Transverse colon (tissue), 4 donors: ENCODE measurements around the gene LAMA4. TPM values are rescaled to one million over a fixed set of nuclear protein-coding genes. Genes with fewer than 3 reads are reported as not detected.

ENCODE experiments used
- DNase-seq: peaks from one replicate; pipeline ENCODE4 v3.0.0-alpha.2; 2019
- H3K27ac ChIP-seq, 4 donors: fragments of 200-600 bp; sonication (generic); 2 replicates each; pipeline ENCODE4 v1.5.1; 2016 to 2018; ENCODE audit warnings: inconsistent platforms in 4 of 4
- H3K27me3 ChIP-seq: fragments of 200-600 bp; sonication (generic); 2 replicates; pipeline ENCODE4 v1.5.1; 2017; ENCODE audit warnings: inconsistent platforms
- H3K36me3 ChIP-seq, 4 donors: fragments of 200-600 bp; sonication (generic); 2 replicates each; pipeline ENCODE4 v1.5.1; 2017 to 2019; ENCODE audit warnings: inconsistent platforms in 4 of 4
- H3K4me1 ChIP-seq, 4 donors: fragments of 200-600 bp; sonication (generic); 2 replicates each; pipeline ENCODE4 v1.5.1; 2017 to 2020; ENCODE audit warnings: inconsistent platforms in 4 of 4
- H3K4me3 ChIP-seq, 4 donors: fragments of 200-600 bp; sonication (generic); 1 replicate in 1 of 4; 2 replicates in 3 of 4; pipeline versions ENCODE4 v1.5.1 to v1.6.1; 2017 to 2019; ENCODE audit warnings: inconsistent platforms in 4 of 4
- H3K9me3 ChIP-seq, 2 donors: fragments of 200-600 bp; sonication (generic); 2 replicates each; pipeline ENCODE4 v1.5.1; 2017 to 2019; ENCODE audit warnings: inconsistent platforms in 2 of 2
- CTCF ChIP-seq, 5 experiments: fragments of 200-600 bp in 3 of 5; fragments of 450-650 bp in 2 of 5; sonication (generic) in 3 of 5; IDR thresholded peaks; 1 replicate in 2 of 5; 2 replicates in 3 of 5; pipeline ENCODE4 v1.5.1; 2016 to 2017; ENCODE audit warnings: antibody characterized with exemption in 5 of 5, inconsistent platforms in 3 of 5, mild to moderate bottlenecking in 2 of 5, moderate library complexity in 1 of 5
- EP300 ChIP-seq: sonication (generic); formaldehyde crosslinking; IDR thresholded peaks from one replicate; pipeline ENCODE4 v1.6.1; 2017; ENCODE audit warnings: antibody characterized with exemption, low read depth
- POLR2A ChIP-seq: fragments of 450-650 bp; IDR thresholded peaks from one replicate; pipeline ENCODE4 v1.6.1; 2016; ENCODE audit warnings: antibody characterized with exemption, mild to moderate bottlenecking, moderate library complexity
- POLR2AphosphoS5 ChIP-seq, 3 donors: sonication (generic); formaldehyde crosslinking; IDR thresholded peaks; one replicate each; pipeline ENCODE4 v1.6.1; 2016; ENCODE audit warnings: antibody characterized with exemption in 3 of 3
- WGBS, 2 donors: methylation state at CpG; one replicate each; pipeline ENCODE4 v1.1.5; 2018; ENCODE audit warnings: low coverage in 1 of 2; 5-methylcytosine and 5-hydroxymethylcytosine counted together
- in situ Hi-C, 4 donors: fragments of 200-750 bp; cut with MboI; loops; one replicate each; pipeline versions ENCODE4 v1.15.0 to v1.15.1; 2017; ENCODE audit warnings: low sequenced_read_pairs in 3 of 4, low pct_ligation_motif_present in 1 of 4, low pct_unique_long_range_greater_than_20kb in 1 of 4
- intact Hi-C: fragments of 100-400 bp; cut with DNase I; formaldehyde crosslinking; loops from one replicate; pipeline ENCODE4 v1.15.1; 2023; ENCODE audit warnings: low total_unique reads
- total RNA-seq, 4 donors: library from RNA; depleted of rRNA; stranded (reverse); fragments of >200 nt; gene quantifications; one replicate each; pipeline ENCODE4 v1.1.0, GENCODE V29; 2016

The LAMA4 gene
- total RNA-seq, 4 donors from 2014 or later = 27.3 to 54.9 (median 40.1) TPM

GRCh38 chr6:112086744-112087135 is 167.6 kb downstream of the LAMA4 start:
- intact Hi-C loops (no loop called here), in situ Hi-C loops (no loop called here)
- WGBS, 2 donors = 0% methylated on average over 7 to 8 of the region's 8 CpGs
- no peak for TF ChIP-seq EP300
- TF ChIP-seq CTCF (IDR thresholded peaks at IDR 0.05) = peak in 1 of 5 experiments; percentile 18
- TF ChIP-seq POLR2A = no peak
- no peak for TF ChIP-seq POLR2AphosphoS5 (IDR thresholded peaks at IDR 0.05)
- no peaks in the 10 kb centered on the region for H3K27me3 ChIP-seq
- peaks cover 0 to 12% (median 0%) of the 10 kb centered on the region in 4 donors for H3K36me3 ChIP-seq
- DNase-seq = no peak
- peaks cover 4 to 16% (median 9%) of the 10 kb centered on the region in 4 donors for H3K4me1 ChIP-seq
- no peaks in the 10 kb centered on the region for H3K9me3 ChIP-seq
- H3K27ac ChIP-seq = peak overlapping the region; percentile 86 to 90 (median 88)
- peak overlapping the region; percentile 56 to 91 (median 74) for H3K4me3 ChIP-seq

- no peaks in the 10 kb centered on the region for H3K9me3 ChIP-seq
- WGBS, 2 donors = 93 to 94% methylated on average over 7 to 8 of the region's 8 CpGs
- no peak overlapping the region for H3K27ac ChIP-seq
- in situ Hi-C loops (no loop called here), intact Hi-C loops (no loop called here)
- no peak for DNase-seq
- TF ChIP-seq EP300 (no peak), POLR2AphosphoS5 (IDR thresholded peaks at IDR 0.05) (no peak), POLR2A (no peak), CTCF (IDR thresholded peaks at IDR 0.05) (no peak)
- no peaks in the 10 kb centered on the region for H3K27me3 ChIP-seq
- peaks cover 4 to 16% (median 9%) of the 10 kb centered on the region in 4 donors for H3K4me1 ChIP-seq
- no peak overlapping the region for H3K4me3 ChIP-seq
- peaks cover 0 to 17% (median 0%) of the 10 kb centered on the region in 4 donors for H3K36me3 ChIP-seq
Observed at GRCh38 chr6:112085286-112086065, 168.9 kb downstream of the LAMA4 start.

GRCh38 chr6:112081569-112081968 is 172.8 kb downstream of the LAMA4 start:
- DNase-seq = no peak
- intact Hi-C loops = no loop called here
- Histone ChIP-seq H3K4me1 (peaks cover 4 to 9% (median 8%) of the 10 kb centered on the region in 4 donors), H3K27me3 (no peaks in the 10 kb centered on the region), H3K27ac (no peak overlapping the region), H3K4me3 (no peak overlapping the region), H3K36me3 (peaks cover 0 to 26% (median 0%) of the 10 kb centered on the region in 4 donors), H3K9me3 (no peaks in the 10 kb centered on the region)
- no peak for TF ChIP-seq POLR2AphosphoS5 (IDR thresholded peaks at IDR 0.05)
- TF ChIP-seq CTCF (IDR thresholded peaks at IDR 0.05) = no peak
- TF ChIP-seq POLR2A = no peak
- TF ChIP-seq EP300 = no peak
- in situ Hi-C loops = no loop called here
- 91% methylated on average over 4 of the region's 4 CpGs for WGBS, 2 donors

- TF ChIP-seq EP300 (no peak), POLR2AphosphoS5 (IDR thresholded peaks at IDR 0.05) (no peak), POLR2A (no peak), CTCF (IDR thresholded peaks at IDR 0.05) (no peak)
- Histone ChIP-seq H3K36me3 (peaks cover 0 to 17% (median 4%) of the 10 kb centered on the region in 4 donors), H3K4me1 (no peaks in the 10 kb centered on the region), H3K9me3 (no peaks in the 10 kb centered on the region), H3K27me3 (no peaks in the 10 kb centered on the region), H3K27ac (no peak overlapping the region), H3K4me3 (no peak overlapping the region)
- no peak for DNase-seq
- WGBS, 2 donors = 57 to 69% methylated on average over 3 of the region's 3 CpGs
- intact Hi-C loops = no loop called here
- in situ Hi-C loops = no loop called here
Observed at GRCh38 chr6:112066606-112067005, 187.8 kb downstream of the LAMA4 start.
